ENCODE data around the gene CCDC13. TPM values are rescaled to one million over a fixed set of nuclear protein-coding genes. Genes with fewer than 3 reads are reported as not detected.
A peak's percentile ranks its signal among the peaks of the same experiment; 100 is the strongest.

The CCDC13 gene
- total RNA-seq, 4 donors from 2014 or later = 1.2 to 5.3 (median 3.9) TPM

DNA sequence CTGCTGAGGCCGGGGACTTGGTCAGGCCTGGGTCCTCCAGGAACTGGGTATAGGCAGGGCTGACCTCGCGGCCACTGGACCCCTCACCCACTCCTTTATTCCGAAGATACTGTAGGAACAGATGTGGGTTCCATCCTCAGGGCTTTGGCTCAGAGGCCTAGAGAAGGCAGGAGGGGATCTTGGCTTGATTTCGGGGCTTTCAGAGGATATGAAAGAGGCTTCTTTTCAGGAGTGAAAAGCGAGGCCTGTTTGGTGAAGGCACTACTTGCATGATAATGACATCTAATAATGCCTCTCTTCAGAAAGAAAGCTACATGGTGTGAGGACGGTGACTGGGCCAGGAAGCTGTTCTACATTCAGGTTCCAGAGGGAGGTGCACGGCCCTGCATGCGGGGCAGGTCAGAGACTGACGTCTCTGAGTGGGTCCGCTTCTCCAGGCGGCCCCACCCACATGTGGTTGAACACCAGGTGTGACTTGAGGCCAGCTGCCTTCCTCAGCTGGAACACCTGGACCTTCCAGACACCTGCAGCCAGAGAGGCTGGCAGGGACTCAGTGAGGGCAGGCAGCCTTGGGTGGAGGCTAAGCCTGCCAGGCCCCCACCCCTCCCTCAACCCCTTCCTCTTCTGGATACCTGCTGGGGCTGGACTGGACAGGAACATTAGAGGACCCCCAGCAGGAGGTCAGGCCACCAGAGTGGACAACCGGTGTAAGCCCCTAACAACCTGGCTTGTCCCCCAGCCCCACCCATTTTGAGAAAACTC lies 39.4 kb downstream of the CCDC13 start:
- 79% methylated on average over 11 of the region's 13 CpGs for WGBS
- no peak for DNase-seq (ENCODE audit: extremely low spot score)
- peaks cover 0 to 7% (median 3%) of the 10 kb centered on the region in 4 donors for H3K4me1 ChIP-seq
- TF ChIP-seq POLR2AphosphoS5 (IDR thresholded peaks at IDR 0.05) (no peak), EP300 (IDR thresholded peaks at IDR 0.05) (no peak), POLR2A (IDR thresholded peaks at IDR 0.05; ENCODE audit: low read depth) (no peak)
- TF ChIP-seq, protein P1, sequence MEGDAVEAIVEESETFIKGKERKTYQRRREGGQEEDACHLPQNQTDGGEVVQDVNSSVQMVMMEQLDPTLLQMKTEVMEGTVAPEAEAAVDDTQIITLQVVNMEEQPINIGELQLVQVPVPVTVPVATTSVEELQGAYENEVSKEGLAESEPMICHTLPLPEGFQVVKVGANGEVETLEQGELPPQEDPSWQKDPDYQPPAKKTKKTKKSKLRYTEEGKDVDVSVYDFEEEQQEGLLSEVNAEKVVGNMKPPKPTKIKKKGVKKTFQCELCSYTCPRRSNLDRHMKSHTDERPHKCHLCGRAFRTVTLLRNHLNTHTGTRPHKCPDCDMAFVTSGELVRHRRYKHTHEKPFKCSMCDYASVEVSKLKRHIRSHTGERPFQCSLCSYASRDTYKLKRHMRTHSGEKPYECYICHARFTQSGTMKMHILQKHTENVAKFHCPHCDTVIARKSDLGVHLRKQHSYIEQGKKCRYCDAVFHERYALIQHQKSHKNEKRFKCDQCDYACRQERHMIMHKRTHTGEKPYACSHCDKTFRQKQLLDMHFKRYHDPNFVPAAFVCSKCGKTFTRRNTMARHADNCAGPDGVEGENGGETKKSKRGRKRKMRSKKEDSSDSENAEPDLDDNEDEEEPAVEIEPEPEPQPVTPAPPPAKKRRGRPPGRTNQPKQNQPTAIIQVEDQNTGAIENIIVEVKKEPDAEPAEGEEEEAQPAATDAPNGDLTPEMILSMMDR (IDR thresholded peaks at IDR 0.05) = no peak
- H3K4me3 ChIP-seq = no peak overlapping the region
- H3K27ac ChIP-seq (replicated peaks in 1 of 4) = peak overlapping the region in 1 of 4 donors; percentile 37
- no peaks in the 10 kb centered on the region for H3K36me3 ChIP-seq
- no peaks in the 10 kb centered on the region for H3K27me3 ChIP-seq
- no peaks in the 10 kb centered on the region for H3K9me3 ChIP-seq
- intact Hi-C loops (cut with DNase I) = no loop called here

DNA sequence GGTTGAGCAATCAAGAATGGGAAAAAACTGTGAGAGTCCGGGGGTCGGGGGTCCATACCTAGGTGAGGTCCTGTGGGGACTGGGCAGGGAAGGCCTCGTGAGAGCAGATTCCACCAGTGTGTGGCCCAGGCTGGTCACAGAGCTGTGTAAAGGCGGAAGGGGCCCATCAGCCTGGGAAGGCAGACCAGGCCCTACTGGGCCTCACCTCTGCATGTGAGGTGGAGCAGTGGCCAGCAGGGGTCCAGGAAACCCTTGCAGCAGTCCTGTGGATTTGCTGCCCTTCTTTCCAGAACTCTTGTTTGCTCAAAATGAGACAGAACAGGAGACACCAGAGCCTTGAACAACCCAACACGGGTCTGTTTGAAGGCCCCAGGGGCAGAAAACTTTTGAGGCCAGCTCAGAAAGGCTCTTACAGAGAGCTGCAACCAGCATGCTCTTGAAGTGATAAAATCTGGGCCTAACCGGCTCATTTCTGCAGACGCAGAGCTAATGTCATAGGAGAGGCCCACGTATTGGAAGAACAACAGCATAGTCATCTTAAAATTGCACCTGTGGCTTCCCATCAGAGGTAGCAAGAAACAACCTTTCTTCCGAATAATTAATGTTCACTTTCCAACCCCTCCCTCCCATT lies 40.1 kb downstream of the CCDC13 start:
- H3K9me3 ChIP-seq = no peaks in the 10 kb centered on the region
- no peaks in the 10 kb centered on the region for H3K36me3 ChIP-seq
- no peaks in the 10 kb centered on the region for H3K27me3 ChIP-seq
- 95% methylated on average over 8 of the region's 9 CpGs for WGBS
- no peak for TF ChIP-seq POLR2A (IDR thresholded peaks at IDR 0.05; ENCODE audit: low read depth)
- no peak for TF ChIP-seq POLR2AphosphoS5 (IDR thresholded peaks at IDR 0.05)
- TF ChIP-seq, protein P1 (IDR thresholded peaks at IDR 0.05) = no peak
- TF ChIP-seq EP300 (IDR thresholded peaks at IDR 0.05) = no peak
- intact Hi-C loops (cut with DNase I) = no loop called here
- no peak for DNase-seq (ENCODE audit: extremely low spot score)
- no peak overlapping the region for H3K4me3 ChIP-seq
- H3K27ac ChIP-seq (replicated peaks in 1 of 4) = peak overlapping the region in 3 of 4 donors; percentile 19 to 43 (median 37)
- peaks cover 0 to 10% (median 8%) of the 10 kb centered on the region in 4 donors for H3K4me1 ChIP-seq

GRCh38 chr3:42732196-42732828 lies 40.7 kb downstream of the CCDC13 start:
- Histone ChIP-seq H3K36me3 (no peaks in the 10 kb centered on the region), H3K27me3 (no peaks in the 10 kb centered on the region), H3K4me3 (no peak overlapping the region), H3K9me3 (no peaks in the 10 kb centered on the region), H3K27ac (replicated peaks in 1 of 4) (peak overlapping the region in 3 of 4 donors; percentile 19 to 43 (median 40)), H3K4me1 (peaks cover 0 to 11% (median 9%) of the 10 kb centered on the region in 4 donors)
- no peak for TF ChIP-seq EP300 (IDR thresholded peaks at IDR 0.05)
- no peak for TF ChIP-seq POLR2AphosphoS5 (IDR thresholded peaks at IDR 0.05)
- no peak for TF ChIP-seq POLR2A (IDR thresholded peaks at IDR 0.05; ENCODE audit: low read depth)
- TF ChIP-seq, protein P1 (IDR thresholded peaks at IDR 0.05) = no peak
- intact Hi-C loops (cut with DNase I) = no loop called here
- 69% methylated on average over 4 of the region's 4 CpGs for WGBS
- no peak for DNase-seq (ENCODE audit: extremely low spot score)

DNA sequence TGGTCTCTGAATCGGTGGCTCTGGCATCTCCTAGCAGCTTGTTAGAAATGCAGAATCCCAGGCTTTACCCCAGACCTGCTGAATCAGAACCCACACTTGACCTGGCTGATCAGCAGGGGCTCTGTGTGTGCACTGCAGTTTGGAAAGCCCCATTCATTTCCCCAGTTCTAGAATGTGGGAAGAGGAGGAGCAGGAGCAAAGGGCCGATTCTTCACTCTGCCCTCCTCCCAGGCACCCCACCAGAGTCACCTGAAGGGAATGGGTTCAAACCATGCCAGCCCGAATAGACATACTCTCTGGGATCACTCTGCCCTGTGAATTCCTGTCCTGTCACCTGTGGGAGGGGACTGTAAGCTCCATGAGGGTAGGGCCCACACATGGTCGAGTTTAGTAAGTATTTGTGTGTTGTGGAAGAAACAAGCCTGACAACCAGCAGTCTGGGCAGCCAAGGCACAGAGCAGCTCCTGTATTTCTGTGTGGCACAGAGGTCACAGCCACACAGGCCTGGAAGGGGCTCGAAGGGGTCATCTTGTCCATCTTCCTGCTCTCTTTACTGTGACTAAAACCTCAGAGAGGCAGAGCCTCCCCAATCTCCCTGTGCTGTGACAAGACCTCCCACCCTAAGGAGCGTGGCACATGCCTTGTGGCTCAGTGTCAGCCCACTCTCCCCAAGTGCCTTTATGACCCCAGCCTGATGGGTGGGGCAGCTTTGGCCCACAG lies 41.4 kb downstream of the CCDC13 start:
- Histone ChIP-seq H3K9me3 (no peaks in the 10 kb centered on the region), H3K27ac (replicated peaks in 1 of 4) (peak overlapping the region in 2 of 4 donors; percentile 35 to 40), H3K4me3 (no peak overlapping the region), H3K4me1 (peaks cover 0 to 11% (median 9%) of the 10 kb centered on the region in 4 donors), H3K36me3 (no peaks in the 10 kb centered on the region), H3K27me3 (no peaks in the 10 kb centered on the region)
- intact Hi-C loops (cut with DNase I) = no loop called here
- DNase-seq (ENCODE audit: extremely low spot score) = no peak
- TF ChIP-seq POLR2AphosphoS5 (IDR thresholded peaks at IDR 0.05) (no peak), POLR2A (IDR thresholded peaks at IDR 0.05; ENCODE audit: low read depth) (no peak), EP300 (IDR thresholded peaks at IDR 0.05) (no peak)
- TF ChIP-seq, protein P1 (IDR thresholded peaks at IDR 0.05) = no peak
- 95% methylated on average over 6 of the region's 6 CpGs for WGBS
